GM18520 (cell line): ENCODE data around the gene SNCG.

Experiments
- ATAC-seq: cut with Tn5 transposase; IDR thresholded peaks from one replicate; pipeline ENCODE4 v1.9.1; 2021; ENCODE audit not compliant: unreplicated experiment

The SNCG gene

GRCh38 chr10:86960003-86960862 lies 1.8 kb downstream of the SNCG start:
- ATAC-seq = peak; percentile 55

DNA sequence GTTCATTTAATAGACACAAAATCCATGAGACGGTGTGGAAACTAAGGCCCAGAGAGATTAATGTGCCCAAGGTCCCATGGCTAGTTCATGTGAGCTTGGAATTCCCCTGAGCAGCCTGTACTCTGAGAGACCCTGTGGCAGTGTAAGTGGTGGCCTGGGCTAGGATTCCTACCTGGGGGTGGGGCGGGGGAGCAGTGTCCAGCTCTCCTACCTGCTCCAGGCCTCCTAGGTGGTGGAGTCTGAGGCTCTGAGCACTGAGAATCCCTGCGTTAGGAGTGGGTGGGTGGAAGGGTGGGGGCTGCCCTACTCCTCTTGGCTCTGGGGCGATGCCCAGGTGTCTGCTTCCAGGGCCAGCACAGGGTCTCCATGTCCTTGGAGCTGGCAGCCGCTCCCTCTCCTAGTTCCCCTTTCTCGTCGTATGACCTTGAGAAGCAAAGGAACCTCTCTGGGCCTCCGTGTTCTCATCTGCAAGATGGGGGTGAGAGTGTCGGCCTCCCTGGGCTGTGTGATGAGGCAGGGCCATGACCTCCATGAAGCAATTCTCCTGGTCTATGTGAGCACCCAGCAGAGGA lies 2.5 kb downstream of the SNCG start:
- no peak for ATAC-seq

DNA sequence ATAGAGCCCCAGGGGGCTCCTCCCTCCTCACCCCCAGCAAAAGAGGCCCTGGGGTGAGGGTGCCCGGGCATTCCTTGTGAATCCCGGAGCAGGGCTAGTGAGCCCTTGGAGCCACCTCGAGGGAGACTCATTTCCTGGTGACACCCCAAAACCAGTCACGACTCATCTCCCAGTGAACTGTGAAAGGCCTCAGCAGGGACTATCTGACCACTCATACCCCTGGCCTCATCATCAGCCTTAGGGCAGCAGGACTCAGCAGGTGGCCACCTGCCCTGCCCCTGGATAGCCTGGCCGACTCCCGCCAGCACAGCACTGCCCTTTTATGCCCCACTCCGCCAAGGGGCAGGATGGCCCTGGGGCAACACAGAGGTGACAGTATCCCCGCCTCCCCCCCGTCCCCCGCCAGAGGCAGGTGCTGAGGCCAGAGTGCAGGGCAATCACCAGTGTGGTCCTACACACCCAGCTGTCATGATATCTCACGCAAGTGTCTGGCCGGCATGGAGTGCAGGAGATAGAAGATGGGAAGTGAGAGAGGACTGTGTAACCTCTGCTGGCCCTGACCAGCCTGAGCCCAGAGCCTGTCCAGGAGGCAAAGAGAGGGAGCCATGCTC lies 3.2 kb downstream of the SNCG start:
- no peak for ATAC-seq

DNA sequence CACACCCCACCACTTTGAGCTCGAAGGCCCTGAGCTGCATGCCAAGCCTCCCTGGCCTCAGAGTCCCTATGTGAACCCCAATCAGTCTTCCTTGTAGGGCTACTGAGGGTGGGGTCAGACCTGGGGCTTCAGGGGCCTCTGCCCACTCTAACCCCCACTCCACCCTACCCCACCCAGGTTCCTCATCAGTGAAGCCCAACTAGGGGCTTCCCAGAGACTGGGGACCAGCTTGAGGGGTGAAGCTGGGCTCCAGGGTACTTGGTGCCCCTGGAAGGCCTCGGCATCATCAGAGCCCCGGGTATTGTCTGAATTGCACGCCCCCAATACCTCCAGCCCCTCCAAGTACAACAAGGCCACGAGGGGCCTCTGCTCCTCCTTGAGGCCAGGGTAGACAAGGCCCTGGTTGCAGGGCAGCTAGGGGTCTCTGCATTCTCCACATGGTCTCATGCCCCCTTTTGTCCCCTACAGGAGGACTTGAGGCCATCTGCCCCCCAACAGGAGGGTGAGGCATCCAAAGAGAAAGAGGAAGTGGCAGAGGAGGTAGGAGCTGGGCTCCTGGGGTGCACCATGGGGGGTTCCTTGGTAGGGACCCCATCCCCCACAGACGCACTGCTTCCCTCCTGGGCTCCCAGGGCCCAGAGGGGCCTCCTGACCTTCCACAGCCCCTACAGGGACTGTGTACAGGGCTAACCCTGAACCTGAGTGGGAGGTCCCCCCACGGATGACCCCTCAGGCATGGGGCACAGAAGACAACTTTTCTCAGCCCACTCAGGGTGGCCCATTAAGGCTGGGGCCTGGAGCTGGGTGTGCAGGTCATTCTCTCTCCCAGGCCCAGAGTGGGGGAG lies 4.0 kb downstream of the SNCG start:
- no peak for ATAC-seq

GRCh38 chr10:86962981-86963310 lies 4.5 kb downstream of the SNCG start:
- ATAC-seq = no peak

DNA sequence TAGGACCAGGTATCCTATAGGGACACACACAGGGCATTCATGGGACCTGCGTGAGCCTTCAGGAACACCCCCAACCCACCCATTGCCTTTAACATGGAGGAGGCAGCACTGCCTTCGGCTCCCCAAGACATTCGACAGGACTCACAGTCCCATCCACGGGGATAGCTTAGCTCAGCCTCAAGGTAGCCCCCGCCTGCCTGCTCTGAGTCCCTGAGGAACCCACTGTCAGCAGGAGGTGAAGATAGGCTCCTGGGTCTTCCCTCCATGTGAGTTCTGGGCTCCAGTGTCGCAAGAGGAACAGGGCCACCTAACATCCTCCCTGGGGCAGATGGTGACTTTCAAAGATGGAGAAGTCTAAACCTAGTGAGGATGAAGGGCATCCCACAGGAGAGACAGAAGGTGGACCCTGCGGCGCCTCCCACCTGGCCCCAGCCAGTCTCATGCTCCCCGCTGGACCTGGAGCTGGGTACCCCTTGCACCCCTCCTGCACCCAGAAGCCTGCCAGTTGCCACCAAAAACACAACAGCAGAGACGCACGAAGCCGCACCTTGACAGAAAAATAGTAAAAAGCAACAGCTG lies 5.0 kb downstream of the SNCG start:
- ATAC-seq = no peak

DNA sequence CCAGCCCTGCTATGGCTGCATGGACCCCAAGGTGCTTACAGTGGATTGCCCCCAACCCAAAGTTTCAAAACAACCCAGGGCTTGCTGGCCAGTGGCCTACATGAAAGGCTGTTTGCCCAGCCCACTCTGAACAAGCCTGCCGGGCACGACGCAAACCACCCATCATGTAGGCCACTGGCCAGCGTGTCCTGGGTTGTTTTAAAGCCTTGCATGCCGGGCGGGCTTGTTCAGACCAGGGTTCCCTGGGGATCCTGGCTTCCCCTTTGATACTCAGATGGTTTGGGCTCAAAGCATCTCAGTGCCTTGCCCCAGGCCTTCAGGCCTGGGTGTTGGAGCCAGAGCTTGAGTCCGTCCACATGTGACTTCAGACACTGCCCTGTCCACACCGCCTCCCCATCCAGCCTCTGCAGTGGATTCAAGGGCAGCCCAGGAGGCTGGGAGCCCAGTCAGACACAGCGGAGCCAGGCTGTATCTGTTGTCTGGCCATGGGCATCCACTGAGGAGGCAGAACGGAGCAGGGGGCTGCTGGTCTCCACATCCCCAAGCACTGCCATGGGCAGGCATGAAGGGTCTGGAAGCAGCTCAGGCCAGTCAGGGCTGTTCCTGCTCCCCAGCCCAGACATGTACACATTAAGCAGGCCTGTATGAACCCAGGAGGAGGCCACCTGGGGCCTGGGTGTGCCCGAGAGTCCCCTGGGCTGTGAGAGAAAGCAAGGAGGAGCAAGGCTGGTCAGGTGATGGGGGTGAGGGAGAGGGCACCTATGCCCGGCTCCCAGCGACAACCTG lies 5.9 kb downstream of the SNCG start:
- no peak for ATAC-seq

DNA sequence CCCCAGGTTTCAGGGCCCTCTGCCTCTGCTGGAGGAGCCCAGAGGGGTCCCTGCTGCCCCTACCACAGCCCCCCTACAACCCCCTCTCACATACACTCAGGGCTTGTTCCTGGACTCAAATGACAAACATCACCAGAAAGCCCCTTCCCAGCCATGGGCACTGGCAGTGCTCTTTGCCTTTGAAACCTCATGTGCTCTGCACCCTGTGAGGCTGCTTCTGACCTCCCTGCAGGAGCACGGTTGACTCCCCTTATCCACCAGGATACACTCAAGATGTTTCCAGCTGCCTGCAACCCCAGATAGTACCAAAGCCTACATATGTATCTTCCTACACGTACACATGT lies 6.4 kb downstream of the SNCG start:
- ATAC-seq = no peak

DNA sequence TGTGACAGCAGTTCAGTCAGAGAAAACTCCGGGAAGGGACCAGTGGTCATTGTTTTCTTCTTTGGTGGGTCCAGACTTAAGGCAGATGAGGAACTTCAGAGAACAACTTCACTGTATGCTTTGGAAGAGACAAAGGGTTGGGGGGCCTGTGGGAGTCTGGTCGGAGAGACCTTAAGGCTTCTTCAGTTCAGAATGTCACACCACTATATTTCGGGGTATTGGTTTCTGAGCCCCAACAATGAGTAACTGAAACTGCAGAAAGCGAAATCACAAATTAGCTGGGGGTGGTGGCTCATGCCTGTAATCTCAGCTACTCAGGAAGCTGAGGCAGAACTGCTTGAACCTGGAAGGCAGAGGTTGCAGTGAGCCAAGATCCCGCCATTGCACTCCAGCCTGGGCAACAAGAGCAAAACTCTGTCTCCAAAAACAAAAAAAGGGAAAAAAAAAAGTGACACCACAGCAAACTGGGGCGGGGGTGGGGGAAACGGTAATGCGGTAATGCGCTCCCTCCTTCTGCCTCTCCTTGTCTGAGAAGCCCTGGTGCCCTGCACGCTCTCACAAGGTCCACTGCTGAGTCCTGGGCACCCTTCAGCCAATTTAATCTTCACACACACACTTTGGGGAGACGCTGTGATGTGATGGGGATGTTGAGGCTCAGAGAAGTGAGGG lies 7.7 kb downstream of the SNCG start:
- ATAC-seq = no peak

DNA sequence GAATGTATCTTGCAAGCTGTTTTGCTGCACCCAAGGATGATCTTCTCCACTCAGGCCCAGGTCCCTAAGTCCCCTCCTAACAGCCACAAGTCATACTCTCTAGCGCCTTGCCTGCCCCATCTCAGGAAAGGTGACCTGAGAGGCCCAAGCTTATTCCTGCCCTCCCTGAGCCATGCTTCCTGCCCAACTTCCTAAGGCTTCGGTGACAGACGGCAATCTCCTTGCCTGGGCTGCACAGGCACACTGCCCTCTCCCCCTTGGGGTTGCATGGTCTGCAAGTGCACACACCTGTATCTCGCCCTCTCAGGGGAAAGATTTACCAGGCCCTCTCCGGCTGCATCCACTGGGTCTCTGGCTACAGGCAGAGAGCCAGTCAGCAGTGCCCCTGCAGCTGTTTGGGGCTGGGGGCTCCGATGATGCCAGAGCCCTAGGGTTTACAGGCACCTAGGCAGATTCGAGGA lies 9.1 kb downstream of the SNCG start:
- ATAC-seq = no peak

GRCh38 chr10:86968271-86968993 lies 10.0 kb downstream of the SNCG start, which contains the start of gene ADIRF:
ADIRF (plus strand) TSS chr10:86968482; CDS start chr10:86968545, 63 bp downstream.
- ATAC-seq = no peak

- no peak for ATAC-seq
These were observed 10.6 kb downstream of the SNCG start for GRCh38 chr10:86968994-86969355.

DNA sequence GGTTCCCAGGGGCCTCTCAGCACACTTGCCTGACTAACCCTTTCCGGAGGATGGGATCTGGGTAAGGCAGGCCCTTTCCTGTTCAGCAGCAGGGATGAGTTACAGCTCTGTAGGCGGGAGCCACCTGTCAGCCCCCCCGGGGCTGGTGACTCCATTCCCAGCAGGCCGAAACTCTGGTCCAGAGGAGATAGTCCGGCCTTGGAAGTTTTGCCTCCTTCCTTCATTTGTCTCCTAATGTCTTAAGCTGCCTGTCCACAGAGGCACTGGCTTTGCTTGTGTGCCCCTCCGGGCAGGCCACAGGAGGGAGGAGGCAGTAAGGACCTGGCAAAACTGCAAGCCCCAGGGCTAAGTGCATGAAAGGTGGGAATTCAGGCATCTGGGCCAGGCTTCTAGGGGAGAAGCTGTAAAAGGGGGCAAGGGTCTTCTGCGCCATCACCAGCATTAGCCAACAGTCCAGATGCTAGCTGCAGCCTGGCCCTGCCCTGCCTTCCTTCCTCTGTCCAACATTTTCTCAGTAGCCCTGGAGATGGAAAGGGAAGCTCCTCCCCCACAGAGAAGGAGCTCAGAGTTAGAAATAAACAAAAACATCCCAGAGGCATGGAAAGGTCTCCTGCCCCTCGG lies 11.1 kb downstream of the SNCG start:
- ATAC-seq = no peak

DNA sequence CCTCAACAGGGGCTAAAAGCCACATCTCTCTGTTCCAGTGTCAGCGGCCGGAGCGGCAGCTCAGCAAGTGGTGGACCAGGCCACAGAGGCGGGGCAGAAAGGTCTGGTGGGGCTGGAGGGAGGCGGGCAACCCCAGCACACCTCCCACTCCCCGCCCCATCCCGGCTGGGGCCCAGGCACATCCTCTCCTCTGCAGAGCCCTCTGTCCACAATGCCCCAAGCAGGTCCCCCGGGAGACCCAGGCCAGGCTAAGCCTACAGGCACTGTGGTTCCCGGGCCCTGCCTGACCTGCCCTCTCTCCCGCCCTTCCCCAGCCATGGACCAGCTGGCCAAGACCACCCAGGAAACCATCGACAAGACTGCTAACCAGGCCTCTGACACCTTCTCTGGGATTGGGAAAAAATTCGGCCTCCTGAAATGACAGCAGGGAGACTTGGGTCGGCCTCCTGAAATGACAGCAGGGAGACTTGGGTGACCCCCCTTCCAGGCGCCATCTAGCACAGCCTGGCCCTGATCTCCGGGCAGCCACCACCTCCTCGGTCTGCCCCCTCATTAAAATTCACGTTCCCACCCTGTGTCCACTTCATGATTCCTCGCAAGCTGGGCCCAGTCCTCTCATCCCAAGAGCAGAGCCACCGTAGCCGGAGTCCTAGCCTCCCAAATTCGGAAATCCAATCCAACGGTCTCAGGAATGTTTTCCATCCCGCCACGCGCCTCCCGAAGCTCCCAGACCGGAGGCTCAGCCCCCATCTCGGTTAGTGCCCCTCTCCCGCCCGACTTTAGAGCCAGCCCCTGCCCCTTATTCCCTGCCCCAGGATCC lies 12.0 kb downstream of the SNCG start:
- ATAC-seq = no peak

DNA sequence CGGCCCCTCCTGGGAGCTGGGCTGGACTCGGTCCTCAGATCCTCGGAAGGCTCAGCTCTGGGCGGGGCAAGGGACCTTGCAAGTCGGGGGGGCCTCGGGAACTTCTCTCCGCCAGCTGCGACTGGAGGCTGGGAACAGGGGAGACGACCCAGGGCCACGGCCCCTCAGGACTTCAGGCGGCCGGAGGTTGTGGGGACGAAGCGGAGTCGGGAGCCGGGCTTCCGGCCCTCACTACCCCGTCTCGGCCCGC lies 12.5 kb downstream of the SNCG start:
- no peak for ATAC-seq

DNA sequence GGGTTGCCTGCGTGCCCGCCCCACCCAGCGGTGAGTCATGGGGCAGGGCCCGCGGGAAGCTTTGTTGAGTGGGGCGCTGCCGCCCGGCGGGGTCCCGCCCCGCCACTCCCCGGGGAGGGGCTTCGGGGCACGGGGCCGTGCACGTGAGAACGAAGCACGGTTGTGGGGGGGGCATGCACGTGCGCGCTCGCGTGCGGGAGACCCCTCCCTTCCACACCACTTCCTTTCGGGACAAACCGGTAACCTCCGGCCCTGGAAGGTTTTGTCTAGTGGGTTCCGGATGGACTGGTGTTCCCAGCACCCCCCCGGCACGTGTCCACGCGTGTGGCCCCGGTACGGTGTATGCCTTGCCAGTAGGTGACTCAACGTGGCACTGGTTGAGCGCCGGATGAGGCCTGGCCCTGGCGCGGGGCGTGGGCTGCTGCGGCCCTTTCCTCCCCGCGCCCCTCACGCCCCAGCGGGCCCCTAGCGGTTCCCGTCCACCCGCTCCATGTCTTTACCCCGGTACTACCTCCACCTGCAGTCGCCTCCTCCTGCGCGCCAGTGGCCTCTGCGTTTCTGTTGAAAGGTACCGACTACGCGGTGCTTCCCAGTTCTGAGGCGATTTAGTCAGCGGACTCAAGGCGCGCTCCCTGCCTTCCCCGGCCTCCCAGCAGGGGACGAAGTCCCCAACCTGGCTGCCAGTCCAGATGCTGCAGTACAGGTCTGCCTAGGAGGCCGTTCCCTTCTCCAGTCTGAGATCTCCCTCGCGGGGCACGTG lies 13.0 kb downstream of the SNCG start:
- ATAC-seq = peak; percentile 78

GRCh38 chr10:86972613-86973380 lies 14.4 kb downstream of the SNCG start:
- ATAC-seq = no peak
